Gastroesophageal sphincter (tissue), 4 donors: ENCODE data around the gene WLS. TPM values are rescaled to one million over a fixed set of nuclear protein-coding genes. Genes with fewer than 3 reads are reported as not detected.

Experiments used
- ATAC-seq: fragments of 150-250 bp; one replicate; pipeline ENCODE4 v1.9.1; 2016; ENCODE audit warnings: mild to moderate bottlenecking, moderate library complexity
- H3K27ac ChIP-seq, 4 donors: fragments of 200-600 bp; sonication (generic) in 3 of 4; 1 replicate in 3 of 4; 2 replicates in 1 of 4; pipeline ENCODE4 v1.5.1; 2016 to 2019
- H3K27me3 ChIP-seq: fragments of 200-600 bp; sonication (generic); one replicate; pipeline ENCODE4 v1.5.1; 2019
- H3K36me3 ChIP-seq, 2 donors: fragments of 200-600 bp; sonication (generic); one replicate each; pipeline ENCODE4 v1.5.1; 2019; ENCODE audit warnings: control low read depth in 1 of 2
- H3K4me1 ChIP-seq, 3 donors: fragments of 200-600 bp; sonication (generic); 1 replicate in 2 of 3; 2 replicates in 1 of 3; pipeline ENCODE4 v1.5.1; 2016 to 2019; ENCODE audit warnings: control low read depth in 2 of 3
- H3K4me3 ChIP-seq, 2 donors: fragments of 200-600 bp; sonication (generic); one replicate each; pipeline ENCODE4 v1.5.1; 2019; ENCODE audit warnings: mild to moderate bottlenecking in 1 of 2, moderate library complexity in 1 of 2
- H3K9me3 ChIP-seq, 3 donors: fragments of 200-600 bp; sonication (generic); one replicate each; pipeline ENCODE4 v1.5.1; 2017 to 2019; ENCODE audit warnings: control low read depth in 2 of 3
- CTCF ChIP-seq, 4 experiments: fragments of 200-600 bp in 2 of 4; fragments of 450-650 bp in 2 of 4; sonication (generic) in 1 of 4; IDR thresholded peaks; one replicate each; pipeline ENCODE4 v1.5.1; 2017 to 2019; ENCODE audit warnings: antibody characterized with exemption in 4 of 4, mild to moderate bottlenecking in 2 of 4, moderate library complexity in 2 of 4
- EP300 ChIP-seq: sonication (generic); formaldehyde crosslinking; IDR thresholded peaks from one replicate; pipeline ENCODE4 v1.6.1; 2017; ENCODE audit warnings: antibody characterized with exemption, mild to moderate bottlenecking
- POLR2A ChIP-seq, 2 donors: fragments of 450-650 bp; IDR thresholded peaks; one replicate each; pipeline ENCODE4 v1.6.1; 2017; ENCODE audit warnings: antibody characterized with exemption in 2 of 2, mild to moderate bottlenecking in 2 of 2, moderate library complexity in 1 of 2
- POLR2AphosphoS5 ChIP-seq: sonication (generic); formaldehyde crosslinking; IDR thresholded peaks from one replicate; pipeline ENCODE4 v1.6.1; 2017; ENCODE audit warnings: antibody characterized with exemption
- WGBS, 2 donors: methylation state at CpG; one replicate each; pipeline ENCODE4 v1.1.5; 2018; ENCODE audit warnings: low coverage in 1 of 2; 5-methylcytosine and 5-hydroxymethylcytosine counted together
- small RNA-seq, 4 donors: library from RNA; depleted of rRNA; stranded (forward); fragments of <200 nt; gene quantifications; one replicate each; pipeline ENCODE3, GENCODE V24; 2016
- total RNA-seq, 4 donors: library from RNA; depleted of rRNA; stranded (reverse); fragments of >200 nt; gene quantifications; one replicate each; pipeline ENCODE4 v1.1.0, GENCODE V29; 2016

Gene WLS
- total RNA-seq, 4 donors from 2014 or later, result 120 to 280 (median 263) TPM

- TF ChIP-seq EP300 (no peak), POLR2AphosphoS5 (no peak), POLR2A (IDR thresholded peaks at IDR 0.05) (no peak), CTCF (IDR thresholded peaks at IDR 0.05) (no peak)
- ATAC-seq, result no peak
- Histone ChIP-seq H3K4me3 (no peak overlapping the region), H3K9me3 (peaks cover 0 to 7% (median 0%) of the 10 kb centered on the region in 3 donors), H3K27ac (no peak overlapping the region), H3K4me1 (no peaks in the 10 kb centered on the region), H3K36me3 (no peaks in the 10 kb centered on the region), H3K27me3 (no peaks in the 10 kb centered on the region)
- WGBS, 2 donors, result 86 to 100% methylated on average over 1 of the region's 1 CpG
These were observed 146.6 kb downstream of the WLS start for GRCh38 chr1:68085752-68086151.

- TF ChIP-seq POLR2AphosphoS5, result no peak
- no peak for TF ChIP-seq CTCF (IDR thresholded peaks at IDR 0.05)
- no peak for TF ChIP-seq POLR2A (IDR thresholded peaks at IDR 0.05)
- TF ChIP-seq EP300, result no peak
- no peaks in the 10 kb centered on the region for H3K27me3 ChIP-seq
- 68 to 72% methylated on average over 2 of the region's 2 CpGs for WGBS, 2 donors
- no peak overlapping the region for H3K4me3 ChIP-seq
- no peak for ATAC-seq
- no peaks in the 10 kb centered on the region for H3K4me1 ChIP-seq
- peaks cover 0 to 5% (median 0%) of the 10 kb centered on the region in 3 donors for H3K9me3 ChIP-seq
- H3K27ac ChIP-seq, result no peak overlapping the region
- no peaks in the 10 kb centered on the region for H3K36me3 ChIP-seq
These were observed 148.6 kb downstream of the WLS start for GRCh38 chr1:68083686-68084085.

- TF ChIP-seq POLR2A (IDR thresholded peaks at IDR 0.05), result no peak
- TF ChIP-seq EP300, result no peak
- no peak for TF ChIP-seq POLR2AphosphoS5
- TF ChIP-seq CTCF (IDR thresholded peaks at IDR 0.05), result no peak
- no peaks in the 10 kb centered on the region for H3K9me3 ChIP-seq
- no peak overlapping the region for H3K4me3 ChIP-seq
- H3K27me3 ChIP-seq, result no peaks in the 10 kb centered on the region
- H3K4me1 ChIP-seq, result no peaks in the 10 kb centered on the region
- no peaks in the 10 kb centered on the region for H3K36me3 ChIP-seq
- no peak overlapping the region for H3K27ac ChIP-seq
- ATAC-seq, result no peak
These were observed 150.5 kb downstream of the WLS start for GRCh38 chr1:68081775-68082283.

- Histone ChIP-seq H3K27me3 (no peaks in the 10 kb centered on the region), H3K4me3 (no peak overlapping the region), H3K27ac (no peak overlapping the region), H3K4me1 (no peaks in the 10 kb centered on the region), H3K9me3 (no peaks in the 10 kb centered on the region), H3K36me3 (no peaks in the 10 kb centered on the region)
- TF ChIP-seq POLR2A (IDR thresholded peaks at IDR 0.05) (no peak), EP300 (no peak), CTCF (IDR thresholded peaks at IDR 0.05) (no peak), POLR2AphosphoS5 (no peak)
- no peak for ATAC-seq
- WGBS, 2 donors, result 43 to 63% methylated on average over 1 of the region's 2 CpGs
These were observed 153.7 kb downstream of the WLS start for GRCh38 chr1:68078647-68079046.

Small RNAs within 50 kb of the gene (small RNA-seq; reads per million reads assigned to genes)
- gene COX6B1P7 (0 reads per million in 4 donors), gene MIR1262 (3.5 to 7.5 (median 5.4) reads per million in 4 donors)

Other genes with a start within 250 kb of the WLS start
- gene DIRAS3, start 181.9 kb downstream of the WLS start, total RNA-seq, result 1 to 10 TPM in 3 of 4 donors, under 1 TPM in 1; 0.47 to 6.2 (median 3.6) TPM
- gene RPE65, start 217.4 kb upstream of the WLS start, total RNA-seq, result not detected